K562 (cell line): ENCODE data around the gene ADK.

Source experiments
- CTCF ChIP-seq, 3 experiments: IDR thresholded peaks in 2 of 3; conservative IDR thresholded peaks in 1 of 3; 2 replicates each; pipeline ENCODE4 v1.5.1; 2011 to 2012; ENCODE audit warnings: low read length in 3 of 3, mild to moderate bottlenecking in 3 of 3, control low read depth in 2 of 3, improper control_type of control experiment in 1 of 3, inconsistent platforms in 1 of 3, low read depth in 1 of 3, mixed read lengths in 1 of 3, moderate library complexity in 1 of 3; ENCODE audit not compliant: insufficient read depth in 2 of 3
- HOMEZ ChIP-seq: fragments of 250-450 bp; sonication (Bioruptor Pico); IDR thresholded peaks from 2 replicates; pipeline ENCODE4 v1.4.0; 2020; ENCODE audit warnings: mild to moderate bottlenecking, moderate library complexity
- JUNB ChIP-seq: fragments of 450-650 bp; formaldehyde crosslinking; conservative IDR thresholded peaks from 2 replicates; pipeline ENCODE4 v1.4.0; 2020; ENCODE audit warnings: mild to moderate bottlenecking
- LARP7 ChIP-seq: fragments of 450-650 bp; IDR thresholded peaks from 2 replicates; pipeline ENCODE4 v1.6.1; 2016
- SP1 ChIP-seq: sonication (generic); formaldehyde crosslinking; IDR thresholded peaks from 2 replicates; pipeline ENCODE4 v1.8.1; 2022; ENCODE audit warnings: mild to moderate bottlenecking, missing genetic modification reagents
- TFAM ChIP-seq: fragments of 250-450 bp; sonication (Bioruptor Pico); conservative IDR thresholded peaks from 2 replicates; pipeline ENCODE4 v1.5.0; 2021; ENCODE audit warnings: mild to moderate bottlenecking, moderate library complexity
- YY1 ChIP-seq, 3 experiments: IDR thresholded peaks; 2 replicates each; pipeline ENCODE4 v1.6.1; 2011; ENCODE audit warnings: low read length in 2 of 3, mild to moderate bottlenecking in 2 of 3, moderate library complexity in 2 of 3, borderline replicate concordance in 1 of 3, control low read depth in 1 of 3, low read depth in 1 of 3; ENCODE audit not compliant: insufficient read depth in 3 of 3, insufficient replicate concordance in 2 of 3, control insufficient read depth in 1 of 3, insufficient read length in 1 of 3; ENCODE audit errors: extremely low read depth in 1 of 3

- TF ChIP-seq JUNB (no peak), TFAM (CRISPR knock-in tag) (no peak), CTCF (IDR thresholded peaks at IDR 0.05 in 2 of 3, conservative IDR thresholded peaks at IDR 0.05 in 1 of 3; ENCODE audit: insufficient read depth in 2 of 3, low read depth in 1 of 3, low read length in 3 of 3) (no peak), SP1 (CRISPR knock-in tag) (no peak), HOMEZ (CRISPR knock-in tag) (no peak), LARP7 (no peak), YY1 (IDR thresholded peaks at IDR 0.05; ENCODE audit: borderline replicate concordance in 1 of 3, control insufficient read depth in 1 of 3, extremely low read depth in 1 of 3, insufficient read depth in 3 of 3, insufficient read length in 1 of 3, insufficient replicate concordance in 2 of 3, low read depth in 1 of 3, low read length in 2 of 3) (no peak)
Measured at GRCh38 chr10:74586088-74586585, 435.1 kb downstream of the ADK start.
